ENCODE measurements around the gene OSBPL2.

DNA sequence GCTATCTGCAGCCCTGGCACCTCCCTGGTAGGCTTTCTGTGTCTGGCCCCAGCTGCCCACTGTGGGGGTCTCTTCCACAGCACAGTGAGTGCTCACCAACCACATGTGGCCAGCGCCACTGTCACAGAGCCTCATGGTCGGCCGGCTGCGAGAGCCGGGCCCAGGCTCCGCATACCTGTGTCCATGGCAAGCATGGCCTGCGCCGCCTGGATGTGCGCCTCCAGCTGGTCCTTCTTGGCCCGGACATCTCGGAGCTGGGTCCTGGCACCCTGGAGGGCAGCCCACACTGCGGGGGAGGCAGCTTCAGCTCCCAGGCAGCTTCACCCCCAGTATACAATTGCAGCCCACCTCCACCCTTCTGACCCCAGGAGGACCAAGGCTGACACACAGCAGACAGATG is 77.5 kb downstream of the OSBPL2 start:
- TF ChIP-seq, protein P1, sequence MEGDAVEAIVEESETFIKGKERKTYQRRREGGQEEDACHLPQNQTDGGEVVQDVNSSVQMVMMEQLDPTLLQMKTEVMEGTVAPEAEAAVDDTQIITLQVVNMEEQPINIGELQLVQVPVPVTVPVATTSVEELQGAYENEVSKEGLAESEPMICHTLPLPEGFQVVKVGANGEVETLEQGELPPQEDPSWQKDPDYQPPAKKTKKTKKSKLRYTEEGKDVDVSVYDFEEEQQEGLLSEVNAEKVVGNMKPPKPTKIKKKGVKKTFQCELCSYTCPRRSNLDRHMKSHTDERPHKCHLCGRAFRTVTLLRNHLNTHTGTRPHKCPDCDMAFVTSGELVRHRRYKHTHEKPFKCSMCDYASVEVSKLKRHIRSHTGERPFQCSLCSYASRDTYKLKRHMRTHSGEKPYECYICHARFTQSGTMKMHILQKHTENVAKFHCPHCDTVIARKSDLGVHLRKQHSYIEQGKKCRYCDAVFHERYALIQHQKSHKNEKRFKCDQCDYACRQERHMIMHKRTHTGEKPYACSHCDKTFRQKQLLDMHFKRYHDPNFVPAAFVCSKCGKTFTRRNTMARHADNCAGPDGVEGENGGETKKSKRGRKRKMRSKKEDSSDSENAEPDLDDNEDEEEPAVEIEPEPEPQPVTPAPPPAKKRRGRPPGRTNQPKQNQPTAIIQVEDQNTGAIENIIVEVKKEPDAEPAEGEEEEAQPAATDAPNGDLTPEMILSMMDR (IDR thresholded peaks at IDR 0.05) = no peak
- TF ChIP-seq SIN3A (IDR thresholded peaks at IDR 0.05; ENCODE audit: borderline replicate concordance, insufficient read depth, low read depth, low read length) (no peak), POLR2AphosphoS5 (IDR thresholded peaks at IDR 0.05; ENCODE audit: low read depth, low read length) (no peak)
